GM19372 (cell line): ENCODE results near the gene OLFML2B.

ENCODE experiments used
- ATAC-seq: cut with Tn5 transposase; IDR thresholded peaks from one replicate; pipeline ENCODE4 v1.9.1; 2021; ENCODE audit warnings: mild to moderate bottlenecking, low read depth, moderate library complexity; ENCODE audit not compliant: unreplicated experiment

Gene OLFML2B

DNA sequence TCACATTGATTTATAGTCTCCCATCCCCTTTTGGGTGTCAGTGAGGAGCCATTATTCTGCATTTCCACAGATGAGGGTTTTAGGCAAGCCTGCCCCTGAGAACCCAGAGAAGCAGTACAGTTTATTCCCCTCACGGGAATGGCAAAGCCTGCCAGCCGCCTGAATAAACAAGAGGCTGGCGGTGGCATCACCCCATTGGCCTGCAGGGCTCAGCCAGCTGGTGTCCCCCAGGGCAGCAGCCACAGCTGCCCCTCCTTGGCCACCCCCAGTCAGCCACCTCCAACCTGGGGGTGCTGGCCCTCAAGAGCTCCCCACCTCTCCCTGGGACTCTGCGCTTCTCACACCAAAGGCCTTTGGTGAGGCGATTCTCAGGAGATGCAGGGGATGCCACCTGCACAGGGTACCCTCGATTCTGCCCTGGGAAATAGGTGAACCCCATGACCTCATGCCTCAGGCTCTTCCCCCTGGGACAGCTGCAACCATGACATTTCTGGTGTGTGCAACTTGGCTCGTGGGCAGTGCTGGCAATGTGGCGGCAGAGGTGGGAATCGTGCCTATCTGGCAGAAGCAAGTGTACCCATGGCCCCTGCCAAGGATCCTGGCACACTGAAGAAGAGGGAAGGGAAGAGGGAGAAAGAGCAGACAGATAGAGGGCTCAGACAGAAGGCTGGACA, 14.0 kb downstream of the OLFML2B start:
- ATAC-seq = no peak

DNA sequence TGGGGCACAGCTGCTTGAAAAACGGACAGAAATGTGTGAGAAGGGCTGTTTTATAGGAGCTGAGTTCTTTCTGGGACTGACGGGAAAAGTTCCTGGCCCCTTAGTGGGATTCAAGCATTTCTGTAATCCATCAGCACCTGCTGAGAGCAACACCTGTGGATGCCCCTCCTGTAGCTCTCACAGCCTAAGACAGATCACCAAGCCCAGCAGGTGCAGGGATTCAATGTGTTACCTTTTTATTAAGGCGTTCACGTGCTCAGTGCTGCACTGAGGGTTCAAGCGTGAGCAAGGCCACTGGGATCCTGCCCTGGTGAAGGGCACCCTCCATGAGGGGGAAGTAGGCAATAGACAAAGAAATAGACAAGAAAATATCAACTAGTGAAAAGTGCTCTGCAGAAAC, 14.9 kb downstream of the OLFML2B start:
- ATAC-seq = no peak

DNA sequence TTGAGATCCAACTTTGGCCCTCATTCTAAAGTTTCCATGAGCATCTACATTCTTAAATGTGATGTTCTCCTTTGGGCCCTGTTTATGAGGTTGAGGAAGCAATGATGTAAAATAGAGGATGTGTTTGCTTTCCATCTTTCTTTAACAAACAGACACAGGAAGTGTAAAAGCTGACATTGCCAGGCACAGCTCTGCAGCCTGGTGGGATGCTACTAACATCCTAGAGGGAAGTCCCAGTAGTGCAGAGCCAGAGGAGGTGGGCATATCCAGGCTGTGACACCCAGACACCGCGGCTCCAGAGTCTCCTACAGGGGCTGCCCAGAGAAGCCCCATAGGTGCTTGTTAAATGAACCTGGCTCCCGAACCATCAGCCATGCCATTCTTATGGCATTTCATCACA, 16.2 kb downstream of the OLFML2B start:
- ATAC-seq = no peak

DNA sequence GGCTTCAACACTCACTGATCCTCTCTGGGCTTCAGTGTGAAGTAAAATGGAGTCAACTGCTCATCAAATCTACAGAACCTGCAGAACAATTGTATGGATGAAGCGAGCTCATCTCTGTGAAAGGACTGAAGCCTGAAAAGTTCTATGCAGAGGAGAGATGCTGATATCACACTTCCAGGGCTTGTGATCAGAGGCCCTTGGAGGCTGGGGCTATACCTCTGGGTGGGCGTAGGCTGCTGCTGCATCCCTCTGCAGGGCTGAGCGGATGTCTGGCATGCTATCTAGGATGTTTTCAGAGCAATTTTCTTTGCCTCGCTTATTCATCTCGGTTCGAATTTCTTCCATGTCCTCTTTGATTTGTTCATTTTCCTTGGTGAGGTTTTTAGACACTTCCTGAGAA, 17.6 kb downstream of the OLFML2B start:
- ATAC-seq = no peak

DNA sequence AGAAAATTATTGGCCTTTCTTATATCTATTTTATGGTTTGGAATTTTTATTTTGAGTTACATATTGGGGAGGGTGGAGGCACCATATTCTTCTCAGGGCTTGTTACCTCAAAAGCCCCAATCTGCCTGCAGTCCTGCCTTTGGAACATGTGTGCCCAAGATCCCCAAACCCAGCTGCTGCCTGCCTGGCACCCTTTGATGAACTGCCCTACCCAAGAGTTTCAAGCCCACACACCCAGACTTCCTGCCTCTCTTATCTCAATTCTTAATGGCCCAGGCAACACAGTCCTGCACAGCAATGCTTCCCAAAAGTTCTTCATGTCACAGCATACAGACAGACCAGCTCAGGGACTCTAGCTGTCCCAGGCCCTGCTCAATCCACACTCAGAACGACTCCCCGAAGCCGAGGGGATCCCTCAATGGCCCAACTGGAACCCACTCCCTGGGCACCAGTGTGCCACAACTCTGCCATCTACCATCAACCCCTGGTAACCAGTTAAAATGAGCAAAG, 19.2 kb downstream of the OLFML2B start:
- no peak for ATAC-seq

DNA sequence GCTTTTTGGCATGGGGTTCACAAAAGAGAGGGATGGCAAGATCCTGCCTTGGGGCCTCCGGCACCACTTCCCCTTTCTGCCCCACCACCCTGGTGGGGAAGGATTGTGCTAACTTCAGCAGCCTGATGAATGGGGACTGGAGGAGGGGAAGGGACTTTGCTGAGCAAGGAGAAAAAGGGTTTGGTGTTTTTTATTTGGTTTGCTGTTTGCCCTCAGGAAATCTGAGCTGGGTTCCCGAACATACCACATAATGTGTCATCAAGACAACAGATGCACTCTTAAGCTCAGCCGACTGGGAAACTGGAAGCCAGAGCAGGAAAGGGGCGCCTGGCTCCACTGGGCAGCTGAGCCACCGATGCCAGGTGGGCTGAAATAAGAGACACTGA, 19.8 kb downstream of the OLFML2B start:
- ATAC-seq = no peak

DNA sequence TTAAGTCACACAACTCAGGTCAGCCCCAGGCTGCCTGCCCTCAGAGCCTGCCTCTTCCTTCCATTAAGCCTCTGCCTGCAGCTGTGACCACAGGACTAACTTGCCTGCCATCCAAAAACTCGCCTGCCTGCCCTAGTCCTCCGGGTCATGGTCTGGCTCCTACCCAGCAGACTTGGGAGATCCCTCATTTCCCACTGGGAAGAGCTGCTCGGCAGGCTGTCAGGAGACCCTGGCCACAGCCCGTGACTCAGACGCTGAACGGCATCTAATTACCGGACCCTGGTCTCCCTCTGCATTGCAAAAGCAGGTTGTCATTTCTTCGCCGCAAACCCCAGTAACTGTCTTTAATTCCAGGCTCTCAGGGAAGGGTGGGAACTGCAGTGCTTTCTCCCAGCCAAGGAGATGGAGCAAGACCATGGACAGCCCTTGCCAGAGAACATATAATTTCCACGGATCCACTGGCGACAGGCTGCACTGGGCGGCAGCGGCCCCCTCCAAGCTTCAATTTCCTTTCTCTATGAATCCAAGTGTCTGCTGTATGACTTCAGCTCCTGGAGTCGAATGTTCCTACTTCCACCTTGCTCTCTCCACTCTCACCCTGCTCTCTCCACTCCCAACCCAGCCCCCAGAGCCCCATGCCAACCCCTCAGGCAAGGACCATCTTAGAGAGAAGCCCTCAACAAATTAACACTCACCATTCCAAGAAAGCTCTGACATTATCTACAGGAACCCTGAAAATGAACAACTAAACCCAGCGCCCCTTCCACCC, 20.4 kb downstream of the OLFML2B start:
- no peak for ATAC-seq

DNA sequence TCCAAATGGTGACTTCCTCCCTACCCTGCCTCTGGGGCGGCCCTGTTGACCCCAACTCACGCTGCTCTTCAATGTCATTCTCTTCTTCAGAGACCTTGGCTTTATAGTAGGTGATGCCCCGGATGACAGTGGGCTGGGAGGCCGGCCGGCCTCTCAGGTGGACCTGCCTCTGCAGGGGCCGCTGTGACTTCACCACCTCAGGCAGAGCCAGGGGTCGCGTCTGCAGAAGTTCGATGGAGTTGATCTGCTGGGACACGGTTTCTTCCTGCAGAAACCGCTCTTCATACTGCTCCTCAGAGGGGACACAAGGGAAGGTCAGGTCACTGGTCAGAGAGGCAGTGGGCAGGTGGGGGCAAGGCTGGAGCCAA, 23.6 kb downstream of the OLFML2B start:
- ATAC-seq = no peak

DNA sequence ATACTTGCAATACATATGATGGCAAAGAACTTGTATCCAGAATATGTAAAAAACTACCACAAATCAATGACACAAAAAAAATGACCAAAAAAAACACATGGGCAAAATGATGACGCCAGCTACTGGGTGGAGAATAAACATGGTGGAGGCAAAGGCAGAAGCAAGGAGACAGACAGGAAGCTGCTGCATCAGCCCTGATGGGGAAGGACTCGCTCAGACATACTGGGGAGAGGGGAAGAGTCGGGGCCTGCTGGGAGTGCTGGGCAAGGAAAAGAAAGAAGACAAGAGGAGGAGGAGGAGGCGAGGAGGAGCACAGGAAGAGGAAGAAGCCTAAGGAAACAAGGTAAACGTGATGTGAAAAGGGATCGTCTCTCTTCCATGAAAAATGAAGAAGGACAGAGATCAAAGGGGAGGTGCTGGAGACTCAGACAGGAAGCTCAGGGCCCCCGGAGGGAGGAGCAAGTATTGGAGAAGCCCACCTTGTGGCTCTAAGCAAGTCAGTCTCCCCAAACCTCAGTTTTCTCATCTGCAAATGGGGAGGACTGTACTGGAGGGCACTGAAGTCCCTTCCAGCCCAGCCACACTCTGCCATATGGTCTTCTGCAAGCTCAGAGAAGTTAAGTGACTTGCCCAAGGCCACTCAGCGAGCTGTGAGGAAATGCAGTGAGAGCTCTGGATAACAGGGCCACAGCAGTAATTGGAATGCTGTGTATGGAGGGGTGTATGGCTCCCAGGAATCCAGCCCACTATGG, 24.2 kb downstream of the OLFML2B start:
- no peak for ATAC-seq

DNA sequence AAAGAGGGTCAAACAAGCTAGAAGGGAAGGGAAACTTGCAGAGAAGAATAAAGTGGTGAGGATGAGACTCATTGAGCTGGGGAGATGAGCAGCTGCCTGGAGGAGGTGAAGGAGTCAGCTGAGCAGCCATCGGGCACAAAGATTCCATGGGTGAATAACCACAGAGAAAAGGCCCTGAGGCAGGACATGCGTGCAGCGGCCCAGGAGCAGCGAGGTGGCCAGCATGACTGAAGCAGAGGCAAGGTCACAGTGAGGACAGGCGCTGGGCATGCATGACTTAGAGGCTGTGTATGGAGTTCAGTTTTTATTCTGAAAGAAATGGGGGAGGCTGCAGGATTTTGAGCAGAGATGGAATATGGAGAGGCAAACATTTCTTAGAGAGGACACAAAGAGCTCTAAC, 24.9 kb downstream of the OLFML2B start:
- no peak for ATAC-seq

DNA sequence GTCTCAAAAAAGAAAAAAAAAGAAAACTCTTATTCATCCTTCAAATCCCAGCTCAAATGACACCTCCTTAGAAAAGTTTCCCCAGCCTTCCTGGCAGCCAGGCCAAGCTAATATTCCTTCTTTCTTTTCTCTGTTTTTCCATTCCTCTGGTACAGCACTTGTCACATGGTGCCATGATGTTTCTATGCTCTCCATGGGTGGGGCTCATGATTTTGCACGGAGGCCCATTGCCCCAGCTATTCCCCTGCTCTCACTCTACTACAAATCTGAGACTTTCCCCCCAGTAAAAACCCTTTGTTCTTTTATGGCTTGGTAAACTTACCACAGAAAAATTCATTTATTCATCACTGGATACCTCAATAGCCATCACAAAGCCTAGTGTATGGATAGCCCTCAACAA, 26.5 kb downstream of the OLFML2B start:
- no peak for ATAC-seq

DNA sequence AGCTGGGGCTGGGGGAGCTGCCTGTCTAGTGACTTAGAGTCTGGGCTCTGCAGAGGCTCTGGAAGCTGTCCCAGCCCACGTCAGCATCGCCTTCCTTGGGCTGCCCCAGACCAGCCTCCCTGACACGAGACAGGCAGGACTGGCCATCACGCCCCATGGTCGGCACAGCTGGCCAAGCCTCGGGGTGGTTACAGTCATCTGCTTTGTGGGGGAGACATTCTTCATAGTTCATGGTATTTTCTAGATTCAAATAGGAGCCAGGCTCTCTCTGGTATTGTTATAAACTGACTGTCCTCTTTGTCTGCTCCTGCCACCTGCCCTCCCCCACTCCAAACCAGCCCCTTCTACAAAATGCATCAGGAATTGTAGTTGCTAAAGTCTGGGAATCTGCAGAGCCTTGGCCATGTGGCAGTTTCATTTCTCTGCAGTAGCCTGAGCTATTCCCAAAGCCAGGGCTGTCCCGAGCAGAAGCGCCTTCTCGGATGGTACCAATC, 29.4 kb downstream of the OLFML2B start:
- no peak for ATAC-seq

DNA sequence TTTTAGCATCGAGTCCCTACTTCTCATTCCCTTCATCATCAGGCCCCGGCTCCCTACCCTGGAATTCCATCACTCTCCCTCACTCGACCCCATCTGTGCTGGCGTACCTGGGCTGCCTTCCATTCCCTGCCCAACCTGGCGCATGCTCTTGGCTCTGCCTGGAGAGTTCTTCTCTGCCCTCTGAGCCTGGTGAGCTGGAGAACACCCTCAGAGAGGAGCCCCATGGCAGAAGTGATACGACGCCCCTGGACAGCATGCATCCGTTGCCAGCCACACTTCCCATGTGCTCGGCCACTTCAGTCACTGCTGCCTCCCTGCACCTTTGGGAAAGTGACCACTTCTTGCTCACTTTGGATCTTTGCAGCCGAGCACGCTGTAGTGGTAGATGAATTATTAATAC, 30.1 kb downstream of the OLFML2B start:
- ATAC-seq = no peak

DNA sequence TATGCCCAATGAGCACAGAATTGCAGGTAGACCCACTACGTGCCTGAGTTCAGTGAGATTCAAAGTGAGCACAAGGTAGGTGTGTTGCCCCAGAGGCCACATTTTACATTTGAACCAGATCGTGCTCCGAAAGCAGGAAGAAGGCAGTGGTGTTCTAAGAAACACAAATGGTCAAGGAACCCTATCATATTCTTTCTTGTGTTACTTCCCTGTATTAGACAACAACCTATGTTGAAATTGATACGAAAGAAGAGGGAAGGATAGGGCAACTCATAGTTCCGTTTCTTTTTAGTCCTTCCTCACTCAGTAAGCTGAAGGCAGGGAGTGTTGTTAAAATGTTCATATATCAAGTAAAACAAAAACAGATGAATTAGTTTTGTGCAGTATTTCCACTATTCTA, 33.9 kb downstream of the OLFML2B start:
- ATAC-seq = no peak

DNA sequence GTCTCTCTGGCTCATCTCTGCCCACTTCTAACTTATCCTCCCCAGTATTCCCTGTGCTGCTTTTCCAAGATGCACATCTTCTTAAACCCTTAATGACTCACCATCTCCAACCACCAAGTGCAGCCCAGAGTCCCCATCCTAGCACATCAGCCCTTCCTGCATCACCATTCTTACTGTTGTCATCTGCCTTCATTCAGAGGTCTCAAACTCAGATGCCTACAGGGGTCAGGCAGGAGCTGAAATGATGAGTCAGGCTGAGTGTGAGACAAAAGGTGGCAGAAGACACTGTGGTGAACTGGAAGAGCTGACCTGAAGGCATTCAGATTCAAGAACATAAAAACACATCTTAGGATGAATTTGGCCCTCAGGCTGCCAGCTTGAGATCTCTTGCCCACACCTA, 34.6 kb downstream of the OLFML2B start:
- no peak for ATAC-seq

DNA sequence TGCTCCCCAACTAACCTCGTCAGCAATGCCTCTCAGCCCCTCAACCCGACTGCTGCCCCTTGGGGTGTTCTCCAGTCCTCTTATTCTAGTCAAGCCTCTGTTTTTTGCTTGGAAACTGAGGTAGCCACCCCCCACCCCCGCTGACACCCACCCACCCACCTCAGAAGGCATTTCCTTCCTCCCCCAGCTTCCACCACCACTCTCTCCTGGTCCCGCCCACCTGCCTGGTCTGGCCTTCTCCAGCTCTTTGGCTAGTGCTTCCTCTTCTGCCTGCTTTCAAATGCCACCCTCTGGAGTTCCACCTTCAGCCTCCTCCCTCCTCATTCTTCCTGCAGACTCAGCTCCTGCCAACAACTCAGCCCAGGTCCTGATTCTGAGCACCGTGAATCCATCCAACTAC, 35.3 kb downstream of the OLFML2B start:
- ATAC-seq = no peak

DNA sequence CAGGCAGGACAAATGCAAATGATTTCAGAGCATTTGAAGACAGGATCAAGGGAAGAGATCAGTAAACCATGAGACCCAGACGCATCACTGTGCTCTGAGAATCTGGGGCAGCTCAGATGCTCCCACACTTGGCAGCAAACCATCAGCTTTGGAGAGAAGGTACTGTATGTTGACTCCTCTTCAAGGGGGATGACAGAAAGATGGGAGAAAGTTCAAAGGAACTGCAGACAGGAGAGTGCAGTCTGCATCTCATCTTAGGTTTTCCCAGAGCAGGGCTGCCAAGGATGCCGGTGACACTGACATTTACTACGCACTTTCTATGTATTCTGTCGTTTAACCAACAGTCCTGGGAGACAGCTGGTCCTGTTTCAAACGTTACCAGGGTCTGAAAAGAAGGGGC, 35.8 kb downstream of the OLFML2B start:
- ATAC-seq = no peak

DNA sequence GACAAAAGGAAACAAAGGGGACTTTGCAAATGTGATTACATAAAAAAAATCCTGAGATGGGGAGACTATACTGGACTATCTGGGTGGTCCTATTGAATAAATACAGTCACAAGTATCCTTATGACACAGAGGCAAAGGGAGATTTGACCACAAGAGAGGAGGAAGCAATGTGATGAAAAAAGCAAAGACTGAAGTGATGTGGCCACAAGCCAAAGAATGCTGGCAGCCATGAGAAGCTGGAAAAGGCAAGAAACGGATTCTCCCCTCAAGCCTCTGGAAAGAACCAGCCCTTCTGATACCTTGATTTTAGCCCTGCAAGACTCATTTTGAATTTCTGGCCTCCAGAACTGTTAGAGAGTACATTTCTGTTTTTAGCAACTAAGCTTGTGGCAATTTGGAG, 36.4 kb downstream of the OLFML2B start:
- no peak for ATAC-seq

DNA sequence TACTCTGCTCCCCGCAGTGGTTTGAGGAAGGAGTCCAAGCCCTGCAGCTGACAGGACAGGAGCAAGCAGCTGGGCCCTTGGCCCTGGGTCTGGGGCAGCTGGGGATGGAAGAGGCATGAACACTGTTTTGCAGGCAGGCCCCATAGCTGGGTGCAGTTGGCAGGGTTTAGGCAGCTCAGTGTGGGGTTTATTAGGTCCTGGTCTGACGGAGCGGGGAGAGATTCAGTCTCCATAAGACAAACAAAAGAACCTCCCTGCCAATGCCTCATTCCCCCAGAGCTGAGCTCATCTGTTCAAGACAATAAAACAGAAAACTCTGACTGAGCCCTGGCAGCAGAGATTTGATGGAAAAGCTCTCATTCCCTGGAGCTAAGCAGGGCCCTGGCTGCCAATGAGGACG, 37.3 kb downstream of the OLFML2B start:
- no peak for ATAC-seq

DNA sequence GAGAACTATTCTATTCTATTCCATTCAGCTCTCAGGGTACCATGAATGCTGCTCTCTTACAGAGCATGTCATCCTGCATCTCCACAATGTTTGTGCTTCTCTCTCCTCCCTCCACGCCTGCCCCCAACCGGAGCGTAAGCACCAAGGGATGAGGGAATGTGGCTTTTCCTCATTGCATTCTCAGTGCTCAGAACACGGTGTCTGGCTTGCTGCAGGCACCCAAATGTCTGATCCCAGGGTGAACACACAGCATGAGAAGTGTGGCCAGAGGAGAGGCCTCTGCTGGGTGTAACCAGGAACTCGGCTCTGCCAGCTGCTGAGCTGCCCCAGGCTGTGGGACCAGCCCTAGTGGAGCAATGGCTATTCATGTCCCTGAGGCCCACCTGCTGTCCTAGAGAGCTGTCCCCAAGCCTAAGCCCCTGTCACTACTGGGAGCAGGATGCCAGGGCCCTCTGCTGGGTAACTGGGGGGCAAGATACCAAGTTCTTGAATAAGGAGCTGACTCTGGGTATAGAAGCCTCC, 38.3 kb downstream of the OLFML2B start:
- no peak for ATAC-seq

DNA sequence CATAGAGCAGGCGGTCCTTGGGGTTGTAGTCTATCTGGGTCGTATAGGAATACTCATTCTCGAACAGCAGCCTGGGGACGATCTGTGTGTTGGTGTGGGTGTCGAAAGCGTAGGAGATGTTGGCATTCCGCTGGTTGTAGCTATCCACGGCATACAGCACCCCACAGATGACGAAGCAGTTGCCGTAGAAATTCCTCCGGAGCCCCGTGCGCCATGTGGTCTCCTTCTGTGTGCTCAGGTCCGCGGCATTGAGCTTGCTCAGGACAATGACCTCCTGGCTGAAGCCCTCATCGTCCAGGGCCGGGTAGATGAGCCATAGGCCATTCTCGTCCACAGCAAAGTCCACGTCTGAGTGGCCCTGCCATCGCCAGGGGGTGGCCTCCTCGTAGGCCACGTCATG, 39.9 kb downstream of the OLFML2B start:
- ATAC-seq = no peak
